Natural killer cell treated with Interleukin-12 subunit alpha and Interleukin-12 subunit beta and Interleukin-15 and Interleukin-18, amount 100 ng/mL, for 72 hours (primary cell): ENCODE measurements around the gene ADAMTS17. TPM values are rescaled to one million over a fixed set of nuclear protein-coding genes. Genes with fewer than 3 reads are reported as not detected.

Experiments
- ATAC-seq, 2 donors: fragments of 150-1000 bp; cut with Tn5 transposase in 1 of 2; sonication (Bioruptor Pico), chemical (Tn5 transposase) in 1 of 2; 2 replicates each; pipeline ENCODE4 v1.10.0; 2021
- DNase-seq: peaks from one replicate; pipeline ENCODE4 v3.0.0; 2022; ENCODE audit warnings: low spot score
- H3K27ac Mint-ChIP-seq, 2 donors: 1 replicate in 1 of 2; 2 replicates in 1 of 2; pipeline ENCODE4 v1.8.0; 2022; ENCODE audit warnings: mixed read lengths in 2 of 2, mild to moderate bottlenecking in 1 of 2, moderate library complexity in 1 of 2
- H3K27me3 Mint-ChIP-seq, 2 donors: 1 replicate in 1 of 2; 2 replicates in 1 of 2; pipeline ENCODE4 v1.8.0; 2022; ENCODE audit warnings: mixed read lengths in 2 of 2
- H3K36me3 Mint-ChIP-seq: one replicate; pipeline ENCODE4 v1.8.0; 2022; ENCODE audit warnings: mixed read lengths
- H3K4me1 Mint-ChIP-seq, 2 donors: 1 replicate in 1 of 2; 2 replicates in 1 of 2; pipeline ENCODE4 v1.8.0; 2022; ENCODE audit warnings: low read depth in 2 of 2, mixed read lengths in 2 of 2, mild to moderate bottlenecking in 1 of 2
- H3K4me3 Mint-ChIP-seq: one replicate; pipeline ENCODE4 v1.8.0; 2022; ENCODE audit warnings: mixed read lengths
- H3K9me3 Mint-ChIP-seq: 2 replicates; pipeline ENCODE4 v1.8.0; 2022; ENCODE audit warnings: mixed read lengths
- total RNA-seq, 2 donors: library from RNA; stranded (reverse); gene quantifications; one replicate each; pipeline ENCODE4 v1.2.3, GENCODE V29; 2022

The ADAMTS17 gene
- total RNA-seq, 2 donors from 2014 or later, result 0.31 to 0.59 TPM

DNA sequence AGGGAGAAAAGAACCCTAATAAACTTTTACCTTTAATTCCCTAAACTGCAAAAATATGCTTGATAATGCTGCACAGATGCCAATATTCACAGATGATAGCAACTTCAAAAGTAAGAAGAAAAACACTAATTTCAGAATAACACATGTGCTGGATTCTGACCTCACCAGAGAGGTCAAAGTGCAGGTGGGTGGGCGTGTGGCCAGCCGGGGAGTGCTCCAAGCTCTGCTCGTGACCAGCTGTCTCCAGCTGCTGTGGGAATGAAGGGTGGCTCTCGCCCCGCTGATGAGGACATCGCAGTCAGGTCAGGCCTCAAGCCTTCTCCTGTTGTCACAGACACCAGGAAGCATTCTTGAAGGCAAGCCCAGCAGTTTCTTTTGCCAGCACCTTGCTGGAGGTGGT lies 57.1 kb downstream of the ADAMTS17 start:
- no peak overlapping the region for H3K27ac Mint-ChIP-seq
- peaks cover 7 to 12% of the 10 kb centered on the region in 2 donors for H3K27me3 Mint-ChIP-seq
- H3K4me3 Mint-ChIP-seq, result no peak overlapping the region
- H3K9me3 Mint-ChIP-seq, result no peaks in the 10 kb centered on the region
- H3K36me3 Mint-ChIP-seq, result peaks cover 19% of the 10 kb centered on the region
- DNase-seq (no peak), ATAC-seq (no peak)
- H3K4me1 Mint-ChIP-seq, result no peaks in the 10 kb centered on the region

DNA sequence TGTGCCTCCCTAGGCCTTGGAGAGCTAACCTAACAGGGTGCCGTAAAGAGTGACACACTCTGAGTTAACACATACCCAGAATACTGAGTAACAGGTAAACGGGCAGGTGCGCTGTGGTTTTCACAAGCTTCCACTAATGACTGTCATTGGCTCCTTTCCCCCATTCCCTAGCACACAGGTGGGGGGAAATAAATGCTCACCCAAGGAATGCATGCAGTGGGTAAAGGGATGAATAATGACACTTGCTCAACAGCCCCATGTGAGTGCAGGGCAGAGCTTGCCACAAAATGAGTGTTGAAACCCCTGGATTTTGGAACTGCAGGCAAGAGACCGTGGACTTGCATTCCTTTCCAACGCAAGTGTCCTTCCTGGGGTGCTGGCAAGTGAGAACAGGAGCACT lies 57.6 kb downstream of the ADAMTS17 start:
- H3K27ac Mint-ChIP-seq, result no peak overlapping the region
- H3K4me1 Mint-ChIP-seq, result no peaks in the 10 kb centered on the region
- H3K4me3 Mint-ChIP-seq, result no peak overlapping the region
- no peak for ATAC-seq
- peaks cover 16% of the 10 kb centered on the region for H3K36me3 Mint-ChIP-seq
- H3K27me3 Mint-ChIP-seq, result peaks cover 5 to 8% of the 10 kb centered on the region in 2 donors
- no peaks in the 10 kb centered on the region for H3K9me3 Mint-ChIP-seq
- no peak for DNase-seq

DNA sequence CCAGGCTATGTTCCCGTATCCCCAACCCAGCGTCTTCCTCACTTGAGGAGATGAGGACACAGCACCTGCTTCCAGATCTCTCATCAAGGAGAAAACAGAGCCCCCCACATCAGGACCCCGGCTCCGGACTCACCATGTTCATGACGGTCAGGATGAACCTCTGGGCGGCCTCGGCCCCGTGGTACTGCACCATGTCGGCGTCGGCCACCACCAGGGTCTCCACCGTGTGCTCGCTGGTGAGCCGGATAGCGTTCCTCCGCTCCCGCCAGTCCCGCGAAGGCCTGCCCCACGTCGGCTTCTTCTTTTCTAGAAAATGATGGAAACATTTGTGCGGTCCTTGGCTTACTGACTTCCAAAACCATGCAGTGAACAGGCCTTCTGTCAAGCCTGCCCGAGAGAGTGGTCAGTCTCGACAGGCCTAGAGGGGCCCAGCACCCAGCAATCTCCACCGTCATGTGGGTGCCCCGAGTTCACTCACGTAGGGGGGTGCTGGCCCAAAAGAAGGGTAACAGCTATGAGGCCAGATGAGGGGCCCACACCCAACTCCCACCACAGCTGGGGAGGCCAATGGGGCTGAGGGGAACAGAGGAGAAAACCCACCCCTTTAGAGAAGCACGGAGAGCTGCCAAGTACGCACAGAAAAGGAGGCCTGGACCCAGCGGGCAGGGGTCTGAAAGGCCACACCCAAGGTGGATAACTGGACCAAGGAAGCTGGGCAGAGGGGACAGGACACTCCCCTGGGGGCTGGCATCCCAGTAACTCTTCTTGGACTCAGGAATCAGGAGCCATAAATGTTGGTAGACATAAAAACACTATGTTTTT lies 60.5 kb downstream of the ADAMTS17 start:
- Mint-ChIP-seq H3K4me1 (no peaks in the 10 kb centered on the region), H3K27me3 (peaks cover 0 to 3% of the 10 kb centered on the region in 2 donors), H3K9me3 (no peaks in the 10 kb centered on the region), H3K4me3 (no peak overlapping the region), H3K27ac (no peak overlapping the region), H3K36me3 (no peaks in the 10 kb centered on the region)
- no peak for DNase-seq
- no peak for ATAC-seq

DNA sequence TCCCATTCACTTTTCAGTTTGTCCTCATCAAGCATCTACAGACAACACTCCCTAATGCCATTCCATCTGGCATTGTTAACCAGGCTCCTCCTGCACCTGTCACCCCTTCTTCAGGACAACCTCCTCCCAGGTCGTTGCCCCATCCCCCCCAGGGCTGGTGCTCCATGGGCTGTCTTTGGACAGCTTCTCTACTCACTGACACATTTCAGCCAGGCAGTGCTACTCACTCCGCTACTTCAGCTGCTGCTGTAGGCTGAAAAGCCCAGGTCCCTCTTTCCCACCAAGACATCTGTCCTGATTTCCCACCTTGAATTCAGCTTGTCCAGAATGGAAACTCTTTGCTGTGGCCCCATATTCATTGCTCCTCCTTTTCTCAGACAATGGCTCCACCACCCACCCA lies 61.9 kb downstream of the ADAMTS17 start:
- H3K27ac Mint-ChIP-seq, result no peak overlapping the region
- peak in 1 of 2 donors; percentile 52 for ATAC-seq
- H3K9me3 Mint-ChIP-seq, result no peaks in the 10 kb centered on the region
- DNase-seq, result no peak
- H3K4me1 Mint-ChIP-seq, result no peaks in the 10 kb centered on the region
- no peaks in the 10 kb centered on the region for H3K36me3 Mint-ChIP-seq
- no peak overlapping the region for H3K4me3 Mint-ChIP-seq
- H3K27me3 Mint-ChIP-seq, result peaks cover 0 to 5% of the 10 kb centered on the region in 2 donors

DNA sequence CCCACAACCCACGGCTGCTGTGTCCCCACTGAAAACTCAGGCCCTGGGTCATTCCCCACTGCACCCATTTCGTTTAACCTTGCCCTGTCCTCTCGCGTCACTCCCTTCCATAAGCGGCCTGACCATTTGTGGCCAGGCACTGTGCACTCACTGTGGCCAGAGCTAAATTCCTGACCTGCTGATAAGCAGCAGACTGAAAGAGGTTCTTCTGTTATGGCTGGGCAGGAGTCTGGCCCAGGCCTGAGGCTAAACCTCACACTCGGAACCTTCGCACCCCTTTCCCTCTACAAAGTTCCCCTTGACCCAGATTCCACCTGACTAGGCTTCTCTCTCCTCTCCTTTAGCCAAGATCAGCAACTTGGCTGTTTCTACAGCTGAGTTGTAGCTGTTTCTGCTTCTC lies 62.3 kb downstream of the ADAMTS17 start:
- Mint-ChIP-seq H3K9me3 (no peaks in the 10 kb centered on the region), H3K27me3 (peaks cover 0 to 7% of the 10 kb centered on the region in 2 donors), H3K27ac (no peak overlapping the region), H3K4me3 (no peak overlapping the region), H3K4me1 (no peaks in the 10 kb centered on the region), H3K36me3 (no peaks in the 10 kb centered on the region)
- no peak for ATAC-seq
- no peak for DNase-seq

DNA sequence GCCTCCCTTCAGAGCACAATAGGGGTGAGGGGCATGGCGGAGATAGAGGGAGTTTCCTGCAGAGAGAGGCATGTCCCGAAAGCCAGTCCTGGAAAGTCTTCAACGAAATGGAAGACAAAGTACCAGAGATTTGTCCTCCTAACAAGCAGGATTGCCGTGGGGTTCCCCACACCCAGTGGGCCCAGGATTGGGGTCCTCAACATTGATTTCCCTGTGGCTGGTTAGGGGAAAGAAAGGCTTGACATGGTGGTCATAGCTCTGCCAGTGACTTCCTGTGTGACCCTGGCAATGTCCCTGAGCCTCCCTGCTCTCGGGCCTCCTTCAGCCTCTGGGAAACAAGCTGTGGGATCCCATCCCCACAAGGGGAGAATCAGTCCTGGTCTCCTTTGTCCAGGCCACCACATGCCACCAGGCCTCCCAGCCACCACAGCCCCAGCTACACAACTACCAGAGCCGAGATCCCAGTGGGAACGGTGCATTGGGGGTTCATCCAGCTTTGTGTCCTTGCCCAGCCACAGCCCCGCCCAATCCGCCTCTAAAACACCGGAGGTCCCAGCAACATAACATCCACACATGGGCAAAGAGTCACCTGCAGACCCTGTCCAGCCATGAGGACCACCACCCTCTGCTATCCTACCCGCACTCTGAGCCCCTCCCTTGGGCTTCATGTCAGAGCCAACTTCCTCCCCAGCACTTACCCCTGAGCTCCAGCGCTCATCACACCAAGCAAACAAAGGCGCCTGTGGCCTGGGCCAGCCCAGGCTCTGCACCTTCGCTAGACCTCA lies 63.0 kb downstream of the ADAMTS17 start:
- H3K4me1 Mint-ChIP-seq, result no peaks in the 10 kb centered on the region
- no peak overlapping the region for H3K27ac Mint-ChIP-seq
- ATAC-seq (no peak), DNase-seq (no peak)
- peaks cover 3% of the 10 kb centered on the region for H3K9me3 Mint-ChIP-seq
- H3K27me3 Mint-ChIP-seq, result peaks cover 3 to 7% of the 10 kb centered on the region in 2 donors
- H3K4me3 Mint-ChIP-seq, result no peak overlapping the region
- H3K36me3 Mint-ChIP-seq, result peaks cover 2% of the 10 kb centered on the region

DNA sequence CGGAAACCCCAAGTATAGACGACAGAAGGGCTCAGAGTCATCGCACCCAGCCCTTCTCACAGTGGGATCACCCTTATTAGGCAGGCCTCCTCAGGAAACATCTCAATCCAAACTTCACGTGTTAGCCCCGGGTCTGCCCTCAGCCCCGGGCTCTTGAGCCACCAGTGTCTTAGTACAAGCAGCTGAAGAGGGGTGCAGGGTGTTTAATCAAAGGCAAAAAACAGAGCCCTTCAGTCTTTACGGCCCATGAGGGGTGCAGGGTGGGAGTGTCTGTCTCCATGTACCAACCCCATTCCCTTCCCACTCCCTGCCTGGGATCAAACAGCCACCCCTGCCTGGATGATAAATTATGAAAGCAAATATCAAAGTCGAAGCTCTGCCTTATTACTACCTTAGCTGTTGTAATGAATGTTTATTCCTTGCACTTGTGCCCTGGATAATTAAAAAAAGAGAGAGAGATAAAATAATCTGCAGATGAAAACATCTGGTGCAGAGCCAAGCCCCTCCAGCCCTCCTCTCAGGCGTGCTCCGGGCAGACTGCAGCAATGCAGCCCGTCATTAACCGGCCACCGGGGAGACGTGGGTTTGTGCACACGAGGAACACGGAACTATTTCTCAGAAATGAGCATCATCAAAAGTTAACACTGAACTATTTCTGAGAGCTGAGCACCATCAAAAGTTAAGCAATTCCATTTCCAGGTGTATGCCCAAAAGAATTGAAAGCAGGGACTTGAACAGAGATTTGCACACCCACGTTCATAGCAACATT lies 64.5 kb downstream of the ADAMTS17 start:
- DNase-seq (no peak), ATAC-seq (no peak)
- Mint-ChIP-seq H3K4me1 (no peaks in the 10 kb centered on the region), H3K4me3 (no peak overlapping the region), H3K27me3 (peaks cover 8 to 11% of the 10 kb centered on the region in 2 donors), H3K36me3 (peaks cover 16% of the 10 kb centered on the region), H3K9me3 (peaks cover 15% of the 10 kb centered on the region), H3K27ac (no peak overlapping the region)

DNA sequence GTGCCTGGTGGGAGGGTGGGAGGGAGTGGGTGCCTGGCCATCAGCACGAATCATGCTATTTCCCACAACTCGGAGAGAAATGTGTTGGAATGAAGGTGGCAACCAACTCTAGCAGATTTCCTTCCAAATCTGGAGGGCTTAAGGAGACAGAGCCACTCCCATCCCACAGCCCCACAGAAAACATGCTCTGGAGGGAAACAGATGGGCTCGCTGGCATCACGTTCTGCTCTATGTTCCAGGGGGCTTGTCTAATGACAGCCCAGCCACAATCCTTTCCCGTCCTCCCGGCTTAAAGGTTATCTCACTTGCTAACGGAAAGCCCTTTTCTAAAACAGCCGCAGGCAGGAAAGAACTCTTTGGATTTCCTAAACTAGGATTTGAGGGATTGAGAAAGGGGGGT lies 65.3 kb downstream of the ADAMTS17 start:
- Mint-ChIP-seq H3K36me3 (peaks cover 16% of the 10 kb centered on the region), H3K4me1 (no peaks in the 10 kb centered on the region), H3K9me3 (peaks cover 19% of the 10 kb centered on the region), H3K4me3 (no peak overlapping the region), H3K27me3 (peaks cover 8 to 15% of the 10 kb centered on the region in 2 donors), H3K27ac (no peak overlapping the region)
- ATAC-seq (no peak), DNase-seq (no peak)

DNA sequence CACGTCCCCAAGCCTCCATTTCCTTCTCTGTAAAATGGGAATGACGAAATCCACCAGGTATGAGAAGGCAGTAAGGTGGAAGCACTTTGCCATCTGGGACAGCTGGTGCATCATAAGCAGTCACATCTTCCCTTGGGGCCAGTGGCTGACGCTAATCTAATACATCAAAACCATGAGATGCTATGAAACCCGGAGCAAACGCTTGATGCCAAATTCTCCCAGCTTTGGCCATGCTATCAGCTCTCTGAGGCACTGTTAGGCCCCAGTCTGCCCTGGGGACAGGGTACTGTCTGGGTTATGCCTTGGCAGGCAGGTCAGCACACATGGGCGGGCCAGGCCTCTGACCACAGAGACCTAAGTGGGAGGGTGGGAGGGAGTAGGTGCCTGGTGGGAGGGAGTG lies 66.1 kb downstream of the ADAMTS17 start:
- H3K36me3 Mint-ChIP-seq, result peaks cover 16% of the 10 kb centered on the region
- H3K4me3 Mint-ChIP-seq, result no peak overlapping the region
- H3K27me3 Mint-ChIP-seq, result peaks cover 13 to 17% of the 10 kb centered on the region in 2 donors
- no peaks in the 10 kb centered on the region for H3K4me1 Mint-ChIP-seq
- H3K27ac Mint-ChIP-seq, result no peak overlapping the region
- peaks cover 22% of the 10 kb centered on the region for H3K9me3 Mint-ChIP-seq
- DNase-seq (no peak), ATAC-seq (no peak)

DNA sequence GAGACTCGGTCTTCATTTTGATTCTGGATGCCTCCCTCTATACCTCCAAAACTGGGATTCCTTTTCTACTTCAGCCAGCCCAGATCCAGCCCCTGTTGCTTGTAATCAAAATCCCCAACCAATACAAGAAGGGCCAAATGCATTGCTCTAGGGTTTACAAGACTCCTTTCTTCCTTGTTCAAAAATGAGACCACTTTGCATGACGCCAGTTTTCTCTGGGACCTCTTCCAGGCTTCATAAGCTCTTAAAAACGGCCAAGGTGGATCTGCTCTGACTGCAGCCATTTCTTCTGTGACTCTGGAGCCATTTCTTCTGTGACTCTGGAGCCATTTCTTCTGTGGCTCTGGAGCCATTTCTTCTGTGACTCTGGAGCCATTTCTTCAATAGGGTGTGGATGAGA lies 71.9 kb downstream of the ADAMTS17 start:
- ATAC-seq (no peak), DNase-seq (no peak)
- no peak overlapping the region for H3K27ac Mint-ChIP-seq
- H3K4me1 Mint-ChIP-seq, result no peaks in the 10 kb centered on the region
- peaks cover 26% of the 10 kb centered on the region for H3K9me3 Mint-ChIP-seq
- H3K4me3 Mint-ChIP-seq, result no peak overlapping the region
- H3K27me3 Mint-ChIP-seq, result peaks cover 26 to 28% of the 10 kb centered on the region in 2 donors
- peaks cover 16% of the 10 kb centered on the region for H3K36me3 Mint-ChIP-seq

DNA sequence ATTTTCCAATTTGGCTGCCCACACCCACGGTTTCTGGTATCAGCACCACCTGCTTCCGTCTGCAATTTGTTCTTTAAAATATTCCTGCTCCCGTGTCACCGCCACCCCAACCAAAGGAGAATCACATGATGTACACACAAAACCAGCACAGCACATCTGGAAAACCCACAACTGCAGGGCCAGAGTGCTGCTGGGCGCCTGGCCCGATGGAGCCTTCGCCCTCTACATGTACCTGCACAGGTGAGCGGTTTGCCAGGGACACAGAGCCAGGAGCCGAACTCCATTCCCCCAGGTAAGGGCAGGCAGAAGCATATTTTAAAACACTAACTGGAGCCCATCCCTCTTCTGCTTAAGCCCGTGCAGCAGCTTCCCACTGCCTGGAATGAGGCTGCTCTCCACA lies 75.6 kb downstream of the ADAMTS17 start:
- DNase-seq, result no peak
- H3K4me3 Mint-ChIP-seq, result no peak overlapping the region
- no peaks in the 10 kb centered on the region for H3K4me1 Mint-ChIP-seq
- H3K9me3 Mint-ChIP-seq, result peaks cover 7% of the 10 kb centered on the region
- H3K27me3 Mint-ChIP-seq, result peaks cover 25% of the 10 kb centered on the region in 2 donors
- ATAC-seq, result peak in 1 of 2 donors; percentile 52
- H3K36me3 Mint-ChIP-seq, result no peaks in the 10 kb centered on the region
- H3K27ac Mint-ChIP-seq, result no peak overlapping the region

DNA sequence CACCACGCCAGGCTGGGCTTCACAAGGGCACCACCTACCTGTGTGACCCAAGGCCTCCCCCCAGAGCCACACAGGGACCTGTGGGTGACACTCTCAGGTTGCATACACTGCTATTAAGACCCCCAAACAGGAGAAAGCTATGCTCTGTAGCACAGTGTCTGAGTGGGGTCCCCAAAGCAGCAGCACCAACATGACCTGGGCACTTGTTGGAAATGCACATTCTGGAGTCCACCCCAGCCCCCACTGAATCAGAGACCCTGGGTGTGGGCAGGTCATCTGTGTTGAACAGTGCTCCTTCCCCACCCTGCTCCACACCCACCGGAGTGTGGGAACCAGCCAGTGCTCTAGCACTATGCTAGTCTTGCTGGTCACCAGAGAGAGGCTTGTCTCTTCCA lies 76.1 kb downstream of the ADAMTS17 start:
- Mint-ChIP-seq H3K9me3 (peaks cover 4% of the 10 kb centered on the region), H3K27me3 (peaks cover 20 to 23% of the 10 kb centered on the region in 2 donors), H3K4me1 (no peaks in the 10 kb centered on the region), H3K27ac (no peak overlapping the region), H3K36me3 (no peaks in the 10 kb centered on the region), H3K4me3 (no peak overlapping the region)
- peak; percentile 41 to 43 for ATAC-seq
- no peak for DNase-seq

DNA sequence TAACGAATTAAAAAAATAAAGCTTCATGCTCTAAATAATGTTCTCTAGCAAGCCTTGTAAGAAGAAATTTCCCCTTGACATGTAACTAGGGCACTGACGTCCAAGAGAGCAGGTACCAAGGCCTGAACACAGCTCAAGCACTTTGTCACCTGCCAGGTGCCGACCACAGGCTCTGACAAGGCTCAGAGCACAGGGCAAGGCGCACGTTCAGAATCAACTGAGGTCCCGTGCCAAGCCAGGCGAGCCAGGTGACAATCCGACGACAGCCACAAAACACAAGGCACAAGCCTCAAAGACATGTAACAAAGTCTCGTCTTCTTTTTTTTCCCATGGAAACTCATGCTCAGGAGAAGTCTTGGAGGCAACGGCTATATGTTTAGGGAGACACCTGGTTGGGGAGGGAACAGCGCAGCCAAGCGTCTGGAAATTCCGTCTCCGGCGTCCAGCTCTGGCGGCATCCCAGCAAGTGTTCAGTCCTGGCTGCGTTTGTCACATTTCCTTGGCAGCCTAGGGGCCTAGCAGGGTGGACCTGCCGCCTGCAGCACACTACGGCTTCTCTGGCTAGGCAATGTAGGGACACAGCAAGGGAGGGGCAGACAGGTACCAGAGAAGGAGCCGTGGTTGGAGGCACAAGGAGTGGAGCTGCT lies 76.7 kb downstream of the ADAMTS17 start:
- no peak overlapping the region for H3K27ac Mint-ChIP-seq
- ATAC-seq, result peak in 1 of 2 donors; percentile 6
- H3K4me1 Mint-ChIP-seq, result no peaks in the 10 kb centered on the region
- no peak for DNase-seq
- peaks cover 4% of the 10 kb centered on the region for H3K9me3 Mint-ChIP-seq
- H3K4me3 Mint-ChIP-seq, result no peak overlapping the region
- peaks cover 18 to 23% of the 10 kb centered on the region in 2 donors for H3K27me3 Mint-ChIP-seq
- H3K36me3 Mint-ChIP-seq, result no peaks in the 10 kb centered on the region
